ENCODE measurements around the gene OSBPL1A.

Gene OSBPL1A

GRCh38 chr18:24333084-24333483 lies 64.5 kb downstream of the OSBPL1A start:
- DNase-seq: no peak

GRCh38 chr18:24326211-24326610 lies 71.4 kb downstream of the OSBPL1A start:
- DNase-seq: no peak

DNA sequence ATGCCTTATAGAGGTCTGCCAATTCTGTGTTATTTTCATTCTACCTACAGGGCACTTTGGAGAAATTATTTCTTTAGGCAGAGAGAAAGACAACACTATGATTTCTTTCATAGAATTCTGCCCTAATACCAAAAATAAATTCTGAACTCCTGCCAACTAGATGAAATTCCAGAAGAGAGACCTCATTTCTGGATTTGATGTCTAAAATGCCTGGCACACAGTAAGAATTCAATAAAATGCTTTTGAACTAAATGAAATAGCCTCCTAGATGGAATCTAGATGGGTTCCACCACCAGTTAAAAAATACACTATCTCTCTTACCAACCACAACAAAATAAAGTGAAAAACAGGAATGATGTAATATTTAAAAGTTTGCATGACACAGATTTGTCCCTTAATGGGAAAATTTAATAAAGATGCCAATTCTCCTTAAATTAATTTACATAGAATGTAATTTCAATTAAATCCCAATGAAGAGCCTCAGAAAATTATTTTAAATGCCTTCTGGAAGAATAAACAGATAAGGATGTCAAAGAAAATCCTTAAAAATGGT lies 75.0 kb downstream of the OSBPL1A start:
- DNase-seq: no peak

- no peak for DNase-seq
Observed at GRCh38 chr18:24321071-24321470, 76.6 kb downstream of the OSBPL1A start.

DNA sequence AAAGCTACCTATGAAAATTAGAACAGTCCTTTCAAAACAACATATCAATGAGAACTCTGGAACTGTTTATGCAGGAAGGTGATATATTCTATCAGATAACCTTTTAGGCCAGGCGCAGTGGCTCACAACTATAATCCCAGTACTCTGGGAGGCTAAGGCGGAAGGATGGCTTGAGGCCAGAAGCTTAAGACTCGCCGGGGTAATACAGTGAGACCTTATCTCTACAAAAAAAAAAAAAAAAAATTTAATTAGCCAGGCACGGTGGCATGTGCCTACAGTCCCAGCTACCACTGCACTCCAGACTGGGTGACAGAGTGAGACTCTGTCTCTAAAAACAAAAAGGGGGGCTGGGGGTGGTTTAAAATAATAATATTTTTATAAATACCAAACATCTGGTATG lies 77.9 kb downstream of the OSBPL1A start:
- no peak for DNase-seq

GRCh38 chr18:24317370-24317769 lies 80.3 kb downstream of the OSBPL1A start:
- DNase-seq: no peak

- no peak for DNase-seq
Observed at GRCh38 chr18:24315170-24315569, 82.5 kb downstream of the OSBPL1A start.

- DNase-seq: no peak
Observed at GRCh38 chr18:24306201-24306600, 91.4 kb downstream of the OSBPL1A start.

- DNase-seq: no peak
Observed at GRCh38 chr18:24300703-24301102, 96.9 kb downstream of the OSBPL1A start.

GRCh38 chr18:24296276-24296675 lies 101.3 kb downstream of the OSBPL1A start:
- DNase-seq: no peak

DNA sequence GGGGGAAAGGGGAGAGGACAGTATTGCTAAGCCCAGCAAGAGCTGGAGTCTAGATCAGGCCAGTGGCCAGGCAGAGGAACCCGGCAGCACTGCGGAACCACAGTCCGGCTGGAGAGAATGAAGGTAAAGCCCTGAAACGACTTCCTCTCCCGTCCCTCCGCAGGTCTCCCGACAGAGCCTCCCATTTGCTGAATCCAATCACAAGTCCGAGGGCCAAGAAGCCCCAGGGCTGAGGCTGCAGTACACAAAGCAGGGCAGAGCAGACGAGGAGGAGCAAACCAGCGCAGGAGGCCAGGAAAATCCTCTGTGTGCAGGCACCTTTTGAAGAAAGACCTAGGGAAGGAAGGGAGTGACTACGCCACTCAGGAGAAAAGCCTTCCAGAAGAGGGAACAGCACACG lies 104.4 kb downstream of the OSBPL1A start:
- no peak for DNase-seq

- no peak for DNase-seq
Observed at GRCh38 chr18:24278591-24278990, 119.0 kb downstream of the OSBPL1A start.

DNA sequence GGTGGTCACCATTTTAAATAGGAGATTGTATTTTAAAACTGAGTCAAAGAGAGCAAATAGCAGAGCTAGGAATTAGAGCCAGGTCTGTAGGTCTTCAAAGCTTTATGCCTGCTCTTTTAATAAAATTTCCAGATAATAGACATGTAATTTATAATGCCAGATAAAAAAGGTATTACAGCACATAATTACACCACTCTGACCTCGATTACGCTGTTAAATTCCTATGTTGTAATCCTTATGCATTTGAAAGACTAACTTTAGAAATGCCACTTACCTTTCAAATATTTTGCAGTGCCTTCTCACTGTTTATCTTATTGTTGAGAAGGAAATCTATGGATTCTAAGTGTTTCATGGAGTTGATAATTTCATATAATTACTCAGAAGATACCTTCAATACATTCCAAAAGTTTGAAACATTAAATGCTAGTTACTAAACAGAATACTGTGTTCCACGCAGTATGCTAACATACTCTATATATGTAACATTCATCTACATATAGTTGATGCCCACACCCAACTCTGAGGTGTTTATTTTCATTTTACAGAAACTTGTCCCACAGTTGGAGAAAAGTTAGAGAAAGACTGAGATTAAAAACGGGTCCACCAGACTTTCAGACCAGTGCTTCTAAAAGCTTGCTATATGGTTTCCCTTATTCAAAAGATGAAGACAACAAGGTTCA lies 120.0 kb downstream of the OSBPL1A start:
- DNase-seq: no peak

DNA sequence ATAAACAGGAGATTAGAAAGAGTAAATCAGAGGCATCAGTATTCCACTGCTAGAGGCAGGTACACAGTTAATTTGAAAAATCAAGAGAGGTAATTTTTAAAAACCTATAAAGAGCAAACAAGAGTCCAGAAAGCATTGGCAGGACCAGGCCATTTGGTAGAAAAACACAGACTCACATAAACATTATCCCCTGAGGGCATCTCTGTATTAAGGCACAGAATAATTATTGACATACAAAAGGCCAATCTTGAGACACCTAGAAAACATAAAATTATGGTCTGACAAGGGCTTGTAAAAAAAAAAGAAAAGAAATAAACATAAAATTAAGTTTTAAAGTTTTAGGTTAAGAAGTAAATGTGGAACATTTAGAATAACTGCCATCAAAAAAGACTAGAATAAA lies 120.6 kb downstream of the OSBPL1A start:
- DNase-seq: no peak

- no peak for DNase-seq
Observed at GRCh38 chr18:24274837-24275236, 122.8 kb downstream of the OSBPL1A start.

DNA sequence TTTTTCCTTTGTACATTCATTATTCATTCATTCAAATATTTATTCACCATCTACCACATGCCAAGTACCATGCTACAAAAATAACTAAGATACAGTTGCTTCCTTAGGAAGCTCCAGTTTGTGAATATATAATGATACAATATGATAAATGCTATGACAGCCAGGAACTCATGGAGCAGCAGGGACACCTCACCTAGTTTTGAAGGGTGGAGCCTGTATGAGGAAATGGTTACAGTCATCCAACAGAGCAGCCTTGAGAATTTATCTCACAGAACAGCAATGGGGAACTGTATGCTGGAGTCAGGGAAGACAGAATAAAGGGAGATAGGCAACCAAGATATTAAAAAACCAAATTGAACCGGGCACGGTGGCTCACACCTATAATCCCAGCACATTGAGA lies 124.0 kb downstream of the OSBPL1A start:
- DNase-seq: no peak

DNA sequence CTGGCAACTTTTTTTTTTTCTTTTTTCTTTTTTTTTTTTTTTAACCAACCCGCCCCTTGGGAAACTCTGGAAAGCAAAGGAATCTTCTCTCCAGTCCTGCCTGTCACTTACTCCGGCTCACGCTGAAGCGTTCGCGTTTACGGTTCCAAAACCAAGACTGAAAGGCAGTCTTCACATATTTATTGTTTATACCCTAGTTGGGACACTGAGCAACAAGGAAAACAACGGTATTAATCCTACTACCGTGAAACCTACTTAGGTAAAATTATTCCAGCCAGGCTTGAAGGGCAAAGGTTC lies 125.4 kb downstream of the OSBPL1A start:
- no peak for DNase-seq

GRCh38 chr18:24271381-24272228 lies 126.0 kb downstream of the OSBPL1A start:
- DNase-seq: no peak

DNA sequence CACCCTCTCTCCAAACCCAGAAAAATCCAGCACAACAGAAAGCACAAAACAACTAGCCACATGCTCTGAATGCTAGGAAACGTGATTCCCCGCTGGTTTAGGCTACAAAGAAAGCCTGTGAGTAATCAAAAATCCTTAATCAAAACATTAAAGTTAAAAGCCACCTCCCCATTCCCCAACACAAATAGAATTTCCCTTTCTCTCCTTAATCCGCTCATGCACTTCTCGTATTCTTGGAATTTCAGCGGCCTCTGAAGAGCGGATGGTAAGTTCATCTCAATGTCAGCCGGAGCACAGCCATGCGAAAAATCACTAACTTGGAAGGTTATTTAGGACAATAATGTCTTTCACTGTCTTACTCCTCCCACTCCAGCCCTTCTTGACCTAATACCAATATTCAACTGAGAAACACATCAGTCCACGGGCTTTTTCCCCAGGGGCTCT lies 126.7 kb downstream of the OSBPL1A start:
- no peak for DNase-seq

DNA sequence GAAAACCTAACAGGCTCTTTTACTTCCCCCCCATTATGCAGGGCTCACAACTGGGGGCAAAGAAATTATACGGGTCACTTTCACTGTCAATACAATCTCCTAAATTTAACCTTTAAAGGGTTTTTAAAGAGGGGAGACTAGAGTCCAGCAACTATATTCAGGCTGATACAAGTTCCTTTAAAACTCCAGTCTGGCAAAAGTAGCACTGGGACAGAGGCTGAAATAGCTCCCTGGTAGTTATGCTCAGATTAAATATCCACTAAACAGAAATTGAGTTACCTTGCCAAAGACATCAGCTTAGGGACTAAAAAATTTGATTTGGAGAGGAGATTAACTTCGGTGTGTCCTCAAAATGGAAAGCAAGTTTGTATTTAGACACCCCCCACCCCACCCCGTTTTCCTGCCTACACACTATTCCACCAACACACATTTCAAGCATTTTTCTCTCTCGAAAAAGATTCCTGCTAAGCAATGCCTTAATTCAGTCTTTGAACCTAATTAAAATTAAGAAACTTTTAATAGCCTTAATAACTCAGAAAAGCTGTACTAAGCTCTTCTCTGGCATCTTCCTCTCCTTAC lies 127.2 kb downstream of the OSBPL1A start:
- DNase-seq: no peak

GRCh38 chr18:24268784-24269550 lies 128.7 kb downstream of the OSBPL1A start:
- DNase-seq: no peak

GRCh38 chr18:24267878-24268277 lies 129.7 kb downstream of the OSBPL1A start:
- no peak for DNase-seq

- no peak for DNase-seq
Observed at GRCh38 chr18:24266131-24266530, 131.5 kb downstream of the OSBPL1A start.
